HepG2 (cell line): Measurements from ENCODE around the gene SH2B2.
"Not testable (repeated sequence)": the region's sequence is repeated elsewhere in the genome, so short reads cannot be mapped to it uniquely, and the experiment has no call there.

Experiments used
- ASH2L ChIP-seq: fragments of 300-600, 200-600 bp; sonication (generic); IDR thresholded peaks from 2 replicates; pipeline ENCODE4 v1.7.0; 2017; ENCODE audit warnings: low read depth, mild to moderate bottlenecking, moderate library complexity, mixed read lengths, low read length; ENCODE audit not compliant: insufficient read length
- EP300 ChIP-seq, 3 experiments: sonication (generic) in 1 of 3; formaldehyde crosslinking in 1 of 3; IDR thresholded peaks; 2 replicates each; pipeline versions ENCODE4 v1.5.1 to v1.6.1; 2011 to 2020; ENCODE audit warnings: low read depth in 2 of 3, low read length in 2 of 3, borderline replicate concordance in 1 of 3, improper control_type of control experiment in 1 of 3, mild to moderate bottlenecking in 1 of 3, missing genetic modification reagents in 1 of 3, moderate library complexity in 1 of 3
- MEIS1 ChIP-seq: sonication (generic); formaldehyde crosslinking; IDR thresholded peaks from 2 replicates; pipeline ENCODE4 v1.9.0; 2021; ENCODE audit warnings: mild to moderate bottlenecking, missing genetic modification reagents, moderate library complexity, borderline replicate concordance
- NR2F1 ChIP-seq, 2 experiments: fragments of 450-650 bp in 1 of 2; formaldehyde crosslinking in 1 of 2; IDR thresholded peaks; 2 replicates each; pipeline versions ENCODE4 v1.5.0 to v1.6.1; 2016 to 2020; ENCODE audit warnings: mild to moderate bottlenecking in 1 of 2, missing compliant biosample characterization in 1 of 2, missing genetic modification reagents in 1 of 2, moderate library complexity in 1 of 2
- TF ChIP-seq, protein P1 (sequence below): sonication (generic); formaldehyde crosslinking; IDR thresholded peaks from 2 replicates; pipeline ENCODE4 v1.5.0; 2020; ENCODE audit warnings: mild to moderate bottlenecking, missing genetic modification reagents, moderate library complexity

DNA sequence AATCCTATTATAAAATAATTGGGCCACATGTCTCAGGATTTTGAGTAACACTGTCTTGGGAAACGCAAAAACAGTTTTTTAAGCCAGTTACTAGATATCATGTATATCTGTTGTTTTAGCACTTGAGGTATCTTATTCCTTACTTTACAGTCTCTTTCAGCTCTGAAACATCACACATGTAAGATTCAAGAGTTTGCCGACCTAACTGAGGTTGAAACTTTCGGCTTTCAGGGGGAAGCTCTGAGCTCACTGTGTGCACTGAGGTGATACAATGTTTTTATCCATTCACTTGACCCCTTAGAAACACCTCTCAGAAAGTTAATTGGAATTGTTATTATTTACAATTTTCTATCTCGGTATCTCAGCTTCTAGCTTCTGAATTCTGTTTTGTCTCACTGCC, 50.8 kb downstream of the SH2B2 start:
- not testable (repeated sequence) for TF ChIP-seq NR2F1 (CRISPR knock-in tag; IDR thresholded peaks at IDR 0.05); ASH2L; MEIS1 (CRISPR knock-in tag); EP300 (IDR thresholded peaks at IDR 0.05; ENCODE audit: low read depth in 2 of 2, low read length in 2 of 2); EP300 (CRISPR knock-in tag; IDR thresholded peaks at IDR 0.05; ENCODE audit: borderline replicate concordance)
- TF ChIP-seq, protein P1, sequence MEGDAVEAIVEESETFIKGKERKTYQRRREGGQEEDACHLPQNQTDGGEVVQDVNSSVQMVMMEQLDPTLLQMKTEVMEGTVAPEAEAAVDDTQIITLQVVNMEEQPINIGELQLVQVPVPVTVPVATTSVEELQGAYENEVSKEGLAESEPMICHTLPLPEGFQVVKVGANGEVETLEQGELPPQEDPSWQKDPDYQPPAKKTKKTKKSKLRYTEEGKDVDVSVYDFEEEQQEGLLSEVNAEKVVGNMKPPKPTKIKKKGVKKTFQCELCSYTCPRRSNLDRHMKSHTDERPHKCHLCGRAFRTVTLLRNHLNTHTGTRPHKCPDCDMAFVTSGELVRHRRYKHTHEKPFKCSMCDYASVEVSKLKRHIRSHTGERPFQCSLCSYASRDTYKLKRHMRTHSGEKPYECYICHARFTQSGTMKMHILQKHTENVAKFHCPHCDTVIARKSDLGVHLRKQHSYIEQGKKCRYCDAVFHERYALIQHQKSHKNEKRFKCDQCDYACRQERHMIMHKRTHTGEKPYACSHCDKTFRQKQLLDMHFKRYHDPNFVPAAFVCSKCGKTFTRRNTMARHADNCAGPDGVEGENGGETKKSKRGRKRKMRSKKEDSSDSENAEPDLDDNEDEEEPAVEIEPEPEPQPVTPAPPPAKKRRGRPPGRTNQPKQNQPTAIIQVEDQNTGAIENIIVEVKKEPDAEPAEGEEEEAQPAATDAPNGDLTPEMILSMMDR (CRISPR knock-in tag) = not testable (repeated sequence)
